Renal cortical epithelial cell (primary cell): Measurements from ENCODE around the gene ERFL. TPM values are rescaled to one million over a fixed set of nuclear protein-coding genes. Genes with fewer than 3 reads are reported as not detected.
A peak's percentile ranks its signal among the peaks of the same experiment; 100 is the strongest.
"Not testable (repeated sequence)": the region's sequence is repeated elsewhere in the genome, so short reads cannot be mapped to it uniquely, and the experiment has no call there.

ENCODE experiments used
- DNase-seq: peaks from one replicate; pipeline ENCODE4 v3.0.0-alpha.2; 2011; ENCODE audit warnings: low read depth
- total RNA-seq: library from RNA; depleted of rRNA; stranded (reverse); fragments of >200 nt; gene quantifications from 2 replicates; pipeline ENCODE4 v1.2.3, GENCODE V29; 2014

Gene ERFL
- total RNA-seq, 1 donor from 2014 or later = not detected

DNA sequence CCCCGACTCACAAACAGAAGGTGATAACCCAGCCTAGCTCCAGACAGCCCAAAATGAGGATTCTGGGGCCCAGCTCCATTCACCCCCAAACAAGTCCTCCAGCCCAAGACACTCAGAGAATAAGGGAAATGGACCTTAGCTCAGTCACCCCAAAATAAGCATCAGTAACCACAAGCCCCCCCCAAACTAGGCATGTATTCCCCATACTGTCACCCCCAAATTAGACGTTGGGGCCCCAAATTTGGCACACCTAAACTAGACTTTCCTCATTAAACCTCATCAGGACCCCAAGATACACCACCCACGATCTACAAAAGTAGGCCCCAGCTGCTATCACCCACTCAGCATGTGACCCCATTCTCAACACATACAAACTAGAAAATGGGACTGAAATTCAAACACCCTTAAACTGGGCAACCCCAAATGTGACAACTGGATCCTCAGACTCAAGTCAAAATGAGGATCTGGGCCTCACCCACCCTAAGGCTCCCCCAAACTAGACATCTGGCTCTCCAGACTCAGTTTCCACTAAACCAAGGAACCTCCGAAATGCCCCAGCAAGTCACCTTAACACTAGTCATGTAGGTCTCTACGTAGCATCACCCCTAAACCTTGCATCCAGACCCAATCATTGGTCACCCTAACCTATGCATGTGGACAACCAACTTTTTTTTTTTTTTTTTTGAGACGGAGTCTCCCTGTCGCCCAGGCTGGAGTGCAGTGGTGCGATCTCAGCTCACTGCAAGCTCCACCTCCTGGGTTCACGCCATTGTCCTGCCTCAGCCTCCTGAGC is 13.4 kb upstream of the ERFL start:
- no peak for DNase-seq

DNA sequence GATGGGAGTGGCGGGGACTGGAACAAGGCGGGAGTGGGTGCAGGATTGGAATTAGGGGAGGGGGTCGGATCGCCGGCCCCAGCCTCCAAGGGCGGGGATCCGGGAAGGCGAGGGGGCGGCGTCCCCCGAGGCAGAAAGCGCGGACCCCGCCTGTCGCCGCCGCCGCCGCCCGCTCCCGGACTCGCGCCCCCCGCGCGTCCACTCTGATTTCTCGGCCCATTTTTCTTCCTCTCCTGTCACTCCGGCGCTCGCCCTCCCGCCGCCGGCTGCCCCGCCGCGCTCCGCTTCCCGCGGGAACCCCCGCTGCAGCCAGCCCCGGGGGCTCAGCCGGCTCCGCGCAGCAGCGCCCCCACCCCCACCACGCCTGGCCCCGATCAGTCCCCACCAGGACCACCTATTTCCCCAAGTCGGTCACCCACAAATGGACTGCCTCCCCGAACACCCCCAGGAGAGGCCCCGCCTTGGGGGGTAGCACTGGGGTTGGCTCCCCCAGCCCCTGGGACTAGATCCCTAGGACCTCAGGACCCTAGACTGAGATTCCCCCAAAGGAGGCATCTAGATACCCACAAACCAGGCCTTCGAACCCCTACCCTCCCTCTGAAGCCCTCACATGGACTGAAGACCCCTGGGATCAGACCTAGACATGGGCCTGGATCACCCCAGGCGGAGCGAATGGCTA is 12.6 kb upstream of the ERFL start:
- DNase-seq = no peak

DNA sequence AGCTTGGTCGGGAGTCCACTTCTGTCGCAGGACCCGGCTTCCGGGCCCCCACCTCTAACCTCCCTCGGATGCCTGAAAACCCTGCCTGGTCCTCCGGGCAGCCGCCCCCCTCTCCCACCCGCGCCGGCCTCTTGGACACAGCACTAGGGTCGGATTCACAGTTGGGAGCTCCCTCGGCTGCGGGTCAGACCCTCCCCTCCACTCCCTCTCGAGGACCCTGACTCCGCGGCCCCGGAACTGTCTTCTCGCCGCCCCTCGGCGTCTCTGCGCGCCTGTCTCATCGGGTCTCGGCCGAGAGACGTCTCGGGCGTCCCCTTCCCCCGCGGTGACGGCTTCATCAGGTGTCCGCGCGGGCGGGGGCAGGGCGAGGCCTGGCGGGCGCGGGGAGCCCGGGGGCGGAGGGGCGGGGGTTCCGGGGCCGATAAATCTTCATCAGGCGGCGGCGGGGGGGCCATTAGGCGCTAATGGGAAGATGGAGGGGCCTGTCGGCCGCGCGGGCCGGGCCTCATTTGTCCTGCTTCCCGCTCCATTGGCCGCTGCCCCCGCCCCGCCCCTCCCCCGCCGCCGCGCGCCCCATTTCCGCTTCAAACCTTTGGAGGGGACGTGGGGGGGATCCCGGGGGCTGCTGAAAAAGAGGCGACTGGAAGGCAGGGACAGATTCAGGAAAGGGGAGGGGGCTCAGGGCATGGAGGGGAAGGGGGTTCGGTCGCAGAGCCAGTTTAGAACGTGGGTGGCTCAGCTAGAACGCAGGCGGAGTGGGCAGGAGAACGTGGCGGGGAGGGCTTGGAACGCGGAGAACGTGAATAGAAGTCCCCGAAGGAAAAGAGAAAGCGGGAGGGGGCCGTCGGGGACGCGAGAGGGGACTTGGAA is 11.8 kb upstream of the ERFL start:
- no peak for DNase-seq

DNA sequence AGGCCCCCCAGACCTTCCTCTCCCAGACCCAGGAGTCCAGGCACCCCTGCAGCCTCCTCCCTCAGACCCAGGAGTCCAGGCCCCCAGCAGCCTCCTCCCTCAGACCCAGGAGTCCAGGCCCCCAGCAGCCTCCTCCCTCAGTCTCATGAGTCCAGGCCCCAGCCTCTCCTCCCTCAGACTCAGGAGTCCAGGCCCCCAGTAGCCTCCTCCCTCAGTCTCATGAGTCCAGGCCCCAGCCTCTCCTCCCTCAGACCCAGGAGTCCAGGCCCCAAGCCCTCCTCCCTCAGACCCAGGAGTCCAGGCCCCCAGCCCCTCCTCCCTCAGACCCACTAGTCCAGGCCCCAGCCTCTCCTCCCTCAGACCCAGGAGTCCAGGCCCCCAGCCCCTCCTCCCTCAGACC is 11.0 kb upstream of the ERFL start:
- not testable (repeated sequence) for DNase-seq

DNA sequence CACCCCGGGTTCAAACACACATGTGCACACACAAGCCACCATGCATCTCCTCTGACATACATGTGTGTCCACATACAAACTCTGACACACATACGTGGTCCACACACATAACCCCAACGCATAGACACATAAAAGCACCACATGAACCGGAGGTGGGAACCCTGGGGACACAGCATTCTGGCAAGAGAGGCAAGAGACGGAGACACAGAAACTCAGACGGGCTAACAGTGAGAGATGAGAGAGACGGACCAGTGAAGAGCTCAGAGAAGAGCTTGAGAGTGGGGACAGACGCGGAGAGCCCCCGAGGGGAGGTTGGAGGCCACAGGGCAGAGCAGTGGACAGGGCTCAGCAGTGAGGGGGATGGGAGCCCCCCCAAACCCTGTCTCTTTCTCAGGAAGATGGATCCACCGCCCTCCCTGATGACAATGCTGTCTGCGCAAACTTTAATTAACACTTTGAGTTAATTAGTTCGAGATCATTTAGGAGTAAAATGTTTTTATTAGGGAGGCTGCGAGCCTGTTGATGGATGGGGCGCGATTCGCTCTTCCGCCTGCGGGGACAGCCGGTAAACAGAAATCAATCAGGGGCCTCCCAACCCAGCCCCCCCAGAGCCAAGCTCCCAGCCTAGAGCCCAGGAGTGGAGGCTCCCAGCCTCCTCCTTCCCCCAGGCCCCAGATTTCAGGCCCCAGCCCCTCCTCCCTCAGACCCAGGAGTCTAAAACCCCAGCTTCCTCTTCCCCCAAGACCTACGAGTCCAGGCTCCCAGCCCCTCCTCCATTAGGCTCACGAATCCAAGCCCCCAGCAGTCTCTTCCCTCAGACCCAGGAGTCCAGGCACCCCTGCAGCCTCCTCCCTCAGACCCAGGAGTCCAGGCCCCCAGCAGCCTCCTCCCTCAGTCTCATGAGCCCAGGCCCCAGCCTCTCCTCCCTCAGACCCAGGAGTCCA is 9.5 kb upstream of the ERFL start:
- no peak for DNase-seq

DNA sequence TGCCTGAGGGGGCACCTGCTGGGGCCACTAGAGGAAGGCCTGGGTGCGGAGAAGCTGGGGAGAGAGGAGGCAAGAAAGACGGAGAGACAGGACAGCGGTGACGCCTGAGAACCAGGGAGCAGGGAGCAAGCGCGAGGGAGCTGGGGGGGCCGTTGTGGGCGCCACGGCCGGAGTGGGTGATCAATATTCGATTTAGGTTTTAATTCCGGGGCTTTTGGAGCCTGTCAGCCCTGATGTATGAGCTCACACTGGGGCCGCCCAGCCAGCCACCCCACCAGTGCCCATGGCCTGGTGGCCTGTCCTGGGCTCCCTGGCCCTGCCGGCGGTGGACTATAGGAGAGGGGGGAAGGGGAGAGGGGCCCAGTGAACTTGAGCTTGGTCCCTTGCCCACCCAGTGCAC is 8.7 kb upstream of the ERFL start:
- DNase-seq = no peak

DNA sequence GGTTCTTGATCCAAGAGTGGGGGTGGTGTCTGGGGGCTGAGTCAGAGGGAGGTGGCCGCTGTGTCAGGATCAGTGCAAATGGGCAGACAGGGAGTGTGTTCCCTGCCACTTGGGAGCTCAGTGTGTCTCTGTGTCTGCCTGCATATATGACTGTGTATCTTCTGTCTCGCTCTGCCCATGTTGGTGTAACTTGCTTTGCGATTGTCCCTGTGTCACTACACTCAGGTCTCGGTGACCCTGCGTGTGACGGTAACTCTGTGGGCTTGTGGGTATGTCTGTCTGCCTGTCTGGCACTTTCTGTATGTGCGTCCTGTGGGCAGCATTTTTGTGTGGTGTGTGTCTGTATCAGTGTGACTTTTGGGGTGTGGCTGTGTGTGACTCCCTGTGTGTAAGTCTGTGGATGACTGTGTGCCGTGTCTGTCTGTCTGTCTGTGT is 8.2 kb upstream of the ERFL start:
- no peak for DNase-seq

DNA sequence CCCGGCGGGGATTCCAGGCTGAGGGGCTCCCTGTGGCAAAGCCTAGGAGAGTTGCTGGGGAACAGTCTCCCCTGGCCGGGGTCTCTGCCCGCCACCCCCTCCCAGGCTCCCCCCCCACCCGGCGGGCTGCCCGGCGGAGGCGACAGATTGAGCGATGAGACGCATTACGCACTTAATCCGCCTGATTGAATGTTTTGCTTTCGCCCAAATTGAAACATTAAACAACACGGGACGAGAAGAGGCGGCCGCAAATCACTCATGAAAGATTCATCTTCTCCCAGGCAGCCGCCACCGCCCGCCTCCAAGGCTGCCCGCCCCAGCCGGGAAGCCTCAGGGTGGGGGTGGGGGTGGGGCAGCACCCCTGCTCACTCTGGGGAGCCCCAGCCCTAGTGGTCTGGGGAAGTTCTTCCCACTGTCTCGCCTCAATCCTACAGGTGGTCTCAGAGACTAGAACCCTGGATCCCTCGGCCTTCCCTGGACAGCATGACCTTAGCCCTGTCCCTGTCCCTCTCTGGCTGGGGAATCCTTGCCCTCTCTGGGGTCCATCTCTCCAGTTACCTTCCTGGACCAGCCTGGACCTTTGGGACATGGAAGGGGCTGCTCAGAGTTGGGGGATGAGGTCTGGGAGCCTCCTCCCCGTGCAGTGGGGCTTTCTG is 7.6 kb upstream of the ERFL start:
- DNase-seq = no peak

DNA sequence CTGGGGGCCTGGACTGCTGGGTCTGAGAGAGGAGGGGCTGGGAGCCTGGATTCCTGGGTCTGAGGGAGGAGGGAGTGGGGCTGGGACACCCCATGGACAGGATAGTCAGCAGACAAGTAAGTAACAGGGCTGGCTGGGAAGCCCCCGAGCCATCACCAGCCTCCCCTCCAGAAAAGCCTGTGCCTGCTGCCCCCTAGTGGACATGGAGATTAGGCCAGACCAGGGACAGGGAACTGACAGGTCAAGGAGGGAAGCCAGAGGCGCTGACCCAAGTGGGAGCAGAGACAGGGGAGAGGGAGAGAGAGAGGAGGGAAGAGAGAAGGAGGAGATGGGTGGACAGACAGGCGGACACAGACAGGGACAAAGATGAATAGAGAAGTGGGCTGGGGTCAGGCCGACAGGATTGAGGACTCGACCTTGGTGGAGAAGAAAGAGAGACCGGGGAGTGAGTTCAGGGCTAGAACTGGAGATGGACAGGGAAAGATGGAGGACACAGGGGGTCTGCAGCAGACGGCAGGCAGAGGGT is 6.7 kb upstream of the ERFL start:
- peak; percentile 15 for DNase-seq

DNA sequence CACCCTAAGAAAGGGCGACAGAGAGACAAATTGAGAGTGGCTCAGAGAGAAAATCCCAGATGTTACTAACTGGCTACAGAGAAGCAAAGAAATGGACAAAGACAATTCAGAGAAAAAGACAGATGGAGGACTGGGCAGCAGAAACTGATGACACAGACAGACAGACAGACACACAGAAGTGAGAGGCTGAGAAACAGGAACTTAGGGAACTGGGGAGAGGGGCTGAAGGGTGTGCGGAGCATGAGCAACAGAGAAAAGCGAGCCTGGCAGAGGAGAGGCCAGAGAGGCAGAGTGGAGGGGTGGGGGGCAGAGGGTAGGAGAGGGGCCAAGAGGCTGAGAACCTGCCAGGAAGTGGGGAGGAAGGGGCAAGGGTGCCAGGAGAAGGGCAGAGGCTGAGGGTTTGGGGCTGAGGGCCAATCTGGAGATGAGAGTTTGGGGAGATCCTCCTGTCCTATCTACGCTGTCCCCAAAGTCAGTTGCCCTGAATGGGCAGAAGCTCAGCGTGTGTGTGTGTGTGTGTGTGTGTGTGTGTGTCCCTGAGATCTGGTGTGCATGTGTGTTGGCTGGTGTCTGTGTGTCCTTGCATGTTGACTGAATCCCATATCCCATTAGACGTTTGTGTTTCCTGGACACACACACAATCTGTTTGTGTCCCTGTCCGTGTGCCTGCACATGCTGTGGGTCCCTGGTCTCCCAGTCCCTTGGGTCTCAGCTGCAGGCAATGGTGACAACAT is 5.6 kb upstream of the ERFL start:
- no peak for DNase-seq

DNA sequence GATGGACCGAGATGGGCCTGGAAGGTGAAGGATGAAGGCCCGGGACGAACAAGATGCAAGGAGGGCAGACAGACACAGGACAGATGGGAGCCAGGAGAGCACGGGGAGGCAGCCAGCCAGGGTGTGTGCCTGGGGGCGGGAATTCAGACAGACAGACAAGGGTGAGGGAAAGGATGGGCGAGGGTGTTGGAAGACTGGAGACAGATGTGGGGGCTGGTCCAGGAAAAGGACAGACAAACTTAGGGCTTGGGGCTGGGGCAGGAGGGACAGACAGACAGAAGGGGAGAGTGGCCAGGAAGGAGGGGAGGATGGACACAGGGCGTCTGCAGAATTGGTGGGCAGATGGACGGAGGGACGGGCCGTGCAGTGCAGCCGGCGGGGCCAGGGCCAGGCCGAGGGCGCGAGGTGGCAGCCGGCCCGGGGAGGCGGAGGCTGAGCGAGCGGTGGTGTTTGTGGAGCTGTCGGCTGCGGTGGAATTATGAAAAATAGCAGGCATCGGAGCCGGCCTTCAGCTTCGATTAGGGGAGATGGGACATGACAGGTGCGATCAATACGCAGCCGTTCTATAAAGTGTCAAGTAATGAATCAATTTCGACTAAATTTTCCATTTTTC is 4.6 kb upstream of the ERFL start:
- DNase-seq = no peak

DNA sequence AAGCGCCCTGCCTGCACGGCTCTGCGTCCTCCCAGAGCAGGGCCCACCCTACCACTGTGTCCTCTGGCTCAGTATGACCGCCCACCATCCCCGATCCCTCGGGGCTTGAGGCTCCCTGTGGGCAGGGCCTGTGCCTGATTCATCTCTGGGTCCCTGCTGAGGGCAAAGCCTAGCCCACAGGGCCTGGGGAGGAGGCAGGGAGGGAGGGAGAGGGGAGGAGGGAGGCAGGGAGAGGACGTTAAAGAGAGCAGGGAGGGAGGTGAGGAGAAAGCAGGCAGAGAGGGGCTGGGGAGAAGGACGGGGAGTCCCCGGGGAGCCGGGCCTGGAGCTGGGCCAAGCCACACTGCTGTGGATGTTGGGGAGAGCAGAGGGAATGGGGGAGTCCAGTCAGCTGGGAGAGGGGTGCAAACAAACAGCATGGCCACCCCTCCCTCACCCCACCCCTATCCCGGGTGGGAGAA is 4.0 kb upstream of the ERFL start:
- DNase-seq = no peak

DNA sequence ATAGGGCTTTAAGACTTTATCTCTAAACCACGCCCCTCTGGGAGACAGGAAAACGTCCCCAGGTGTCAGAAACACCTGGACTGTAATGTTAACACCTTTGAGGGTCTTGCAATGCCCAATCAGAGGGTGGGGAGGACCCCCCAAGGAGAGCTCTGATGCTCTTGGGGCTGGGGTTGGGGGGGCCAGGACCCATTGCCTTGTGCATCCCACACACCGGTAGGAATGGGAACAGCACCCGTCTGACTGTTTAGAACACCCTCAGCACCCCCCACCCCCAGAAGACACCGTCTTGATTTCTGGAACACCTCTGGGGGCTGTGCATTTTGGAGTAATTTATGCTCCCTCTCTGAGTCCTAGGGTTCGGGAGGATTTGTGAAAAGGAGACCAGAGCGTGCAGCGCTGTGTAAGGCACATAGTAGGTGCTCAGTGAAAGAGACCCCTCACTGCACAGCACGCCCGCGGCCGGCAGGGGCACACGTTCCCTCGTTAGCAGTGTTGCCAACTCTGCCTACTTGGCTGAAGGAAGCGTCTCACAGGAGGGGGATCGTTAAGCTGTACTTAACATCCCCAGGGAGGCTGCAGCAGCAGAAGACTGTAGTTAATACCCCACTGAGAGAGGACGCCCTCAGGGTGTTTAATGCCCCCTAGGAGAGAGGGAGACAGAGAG is 2.8 kb upstream of the ERFL start:
- DNase-seq = no peak

DNA sequence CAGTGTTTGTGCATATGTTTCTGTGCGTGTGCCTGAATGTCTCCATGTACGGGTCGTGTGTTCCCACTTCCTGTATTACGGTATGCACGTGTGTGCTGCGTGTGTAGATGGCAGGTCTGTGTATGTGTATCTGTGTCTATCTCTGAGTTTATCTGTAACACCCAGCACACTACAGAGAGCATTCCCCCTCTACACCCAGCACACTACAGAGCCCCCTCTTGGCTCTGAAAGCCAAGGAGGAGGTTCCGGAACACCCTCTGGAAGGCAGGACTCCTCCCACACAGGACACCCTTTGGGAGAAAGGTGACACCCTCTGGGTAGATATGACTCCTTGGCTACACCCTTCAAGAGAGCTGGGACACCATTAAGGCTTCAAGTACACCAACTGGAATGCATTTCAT is 2.1 kb upstream of the ERFL start:
- DNase-seq = no peak

DNA sequence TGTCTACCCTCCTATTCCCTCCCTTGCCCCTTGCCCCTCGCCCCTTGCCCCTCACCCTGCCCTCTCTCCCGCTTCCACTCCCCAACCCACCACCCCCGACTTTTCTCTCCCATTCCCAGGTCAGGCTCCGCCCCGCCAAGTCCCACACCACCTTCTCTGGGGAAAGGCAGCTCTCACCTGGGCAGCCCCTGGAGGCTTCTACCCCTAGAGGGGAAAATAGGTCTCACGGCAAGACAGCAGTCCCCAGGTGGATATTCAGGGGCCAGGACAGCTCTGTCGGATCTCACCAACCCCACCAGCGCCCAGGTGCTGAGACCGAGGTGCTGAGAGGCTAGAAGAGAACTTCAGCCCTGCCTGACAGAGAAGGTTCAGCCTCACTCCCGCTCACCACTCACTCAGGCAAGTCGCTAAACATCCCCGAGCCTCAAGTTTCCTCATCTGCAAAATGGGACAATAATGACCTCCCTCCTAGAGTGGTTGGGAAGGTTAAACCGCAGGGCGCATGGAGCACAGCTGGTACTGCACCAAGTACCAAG is 1.4 kb upstream of the ERFL start:
- no peak for DNase-seq

DNA sequence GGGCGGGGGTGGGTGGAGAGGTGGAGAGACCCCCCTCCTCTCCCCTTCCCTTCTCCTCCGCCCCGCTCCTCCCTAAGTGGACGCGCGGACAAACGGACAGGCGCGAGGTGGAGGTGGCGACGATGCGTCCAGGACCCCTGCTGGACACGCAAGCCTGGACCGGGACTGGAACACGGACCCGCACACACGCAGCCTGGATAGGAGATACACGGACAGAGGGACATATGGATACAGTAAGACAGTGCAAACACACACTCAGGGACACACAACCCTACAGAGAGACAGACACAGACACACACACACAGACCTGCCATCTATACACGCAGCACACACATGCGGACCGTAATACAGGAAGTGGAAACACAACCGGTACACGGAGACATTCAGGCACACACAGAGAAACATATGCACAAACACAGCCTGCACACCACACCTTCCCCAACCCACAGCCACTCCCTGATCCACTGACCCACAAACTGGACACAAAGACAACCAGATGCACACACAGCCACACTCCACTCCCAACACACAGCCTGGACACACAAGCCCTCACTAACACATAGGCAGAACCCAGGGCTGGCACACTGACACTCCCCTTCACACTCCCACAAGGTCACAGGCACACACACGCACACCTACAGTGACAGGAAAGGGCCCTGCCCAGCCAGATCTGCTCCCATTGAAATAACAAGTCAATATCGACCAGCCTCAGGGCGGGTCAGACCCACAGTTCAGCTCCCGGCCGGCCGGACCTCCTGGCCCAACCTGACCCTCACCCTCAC is 696 bp upstream of the ERFL start:
- DNase-seq = no peak

DNA sequence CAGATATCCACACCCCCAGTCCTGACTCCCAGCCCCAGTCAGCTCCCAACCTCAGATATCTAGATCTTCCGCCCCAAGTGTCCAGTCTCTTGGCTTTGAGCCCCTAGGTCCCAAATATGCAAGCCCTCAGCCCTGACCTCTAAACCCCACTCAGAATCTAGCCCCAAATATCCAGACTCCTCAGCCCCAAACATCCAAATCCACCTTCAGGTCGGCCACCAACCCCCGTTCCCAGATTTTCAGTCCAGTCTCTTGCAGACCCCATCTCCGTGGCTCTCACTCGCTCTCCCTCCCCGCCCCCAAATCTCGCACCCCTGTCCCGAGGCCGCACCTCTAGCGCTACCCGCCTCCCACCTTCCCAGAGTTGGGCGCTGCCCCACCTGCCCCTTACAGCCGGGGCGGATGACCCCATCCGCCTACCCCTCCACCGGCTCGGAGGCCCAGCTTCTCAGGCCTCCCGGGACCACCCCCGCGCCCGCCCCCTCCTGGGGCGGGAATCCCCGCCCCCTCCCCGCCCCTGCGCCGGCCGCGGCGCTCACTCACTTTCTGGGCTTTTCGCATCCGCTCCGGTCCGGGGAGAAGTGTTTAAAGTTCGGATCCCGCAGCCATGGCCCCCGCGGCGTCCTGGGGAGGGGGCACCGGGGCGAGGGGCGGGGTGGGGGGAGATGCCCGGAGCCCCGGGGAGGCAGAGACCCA is 604 bp downstream of the ERFL start:
- DNase-seq = no peak
